Esophagus squamous epithelium (tissue), 5 donors: Measurements from ENCODE around the gene PDE9A. TPM values are rescaled to one million over a fixed set of nuclear protein-coding genes. Genes with fewer than 3 reads are reported as not detected.

Experiments
- DNase-seq: peaks from one replicate; lab custom pipeline; 2025; lab: John Stamatoyannopoulos, UW
- H3K27ac ChIP-seq, 4 donors: fragments of 200-600 bp; sonication (generic); one replicate each; pipeline ENCODE4 v1.5.1; 2016 to 2019; ENCODE audit warnings: mild to moderate bottlenecking in 1 of 4
- H3K27me3 ChIP-seq, 4 donors: fragments of 200-600 bp; sonication (generic); 1 replicate in 3 of 4; 2 replicates in 1 of 4; pipeline versions ENCODE4 v1.5.1 to v1.6.0; 2017 to 2021; ENCODE audit warnings: antibody characterized with exemption in 1 of 4
- H3K36me3 ChIP-seq, 3 donors: fragments of 200-600 bp; sonication (generic); one replicate each; pipeline ENCODE4 v1.5.1; 2016 to 2019
- H3K4me1 ChIP-seq, 3 donors: fragments of 200-600 bp; sonication (generic); one replicate each; pipeline ENCODE4 v1.5.1; 2017 to 2019
- H3K4me3 ChIP-seq, 4 donors: fragments of 200-600 bp; sonication (generic); 1 replicate in 3 of 4; 2 replicates in 1 of 4; pipeline ENCODE4 v1.5.1; 2016 to 2019; ENCODE audit warnings: mild to moderate bottlenecking in 2 of 4, moderate library complexity in 1 of 4
- H3K9me3 ChIP-seq, 3 donors: fragments of 200-600 bp; sonication (generic); one replicate each; pipeline ENCODE4 v1.5.1; 2016 to 2019
- CTCF ChIP-seq, 6 experiments: fragments of 450-650 bp in 4 of 6; fragments of 200-600 bp in 2 of 6; sonication (generic) in 2 of 6; IDR thresholded peaks; one replicate each; pipeline ENCODE4 v1.5.1; 2016 to 2019; ENCODE audit warnings: antibody characterized with exemption in 6 of 6, mild to moderate bottlenecking in 4 of 6, moderate library complexity in 4 of 6
- POLR2A ChIP-seq, 4 donors: fragments of 450-650 bp; IDR thresholded peaks; one replicate each; pipeline ENCODE4 v1.6.1; 2017; ENCODE audit warnings: antibody characterized with exemption in 4 of 4, mild to moderate bottlenecking in 4 of 4, moderate library complexity in 3 of 4
- WGBS, 2 donors: methylation state at CpG; one replicate each; pipeline ENCODE4 v1.1.5; 2018; 5-methylcytosine and 5-hydroxymethylcytosine counted together
- intact Hi-C: fragments of 100-400 bp; cut with DNase I; formaldehyde crosslinking; loops from one replicate; pipeline ENCODE4 v1.15.0; 2022
- total RNA-seq, 4 donors: library from RNA; depleted of rRNA; stranded (reverse); fragments of >200 nt; gene quantifications; one replicate each; pipeline ENCODE4 v1.1.0, GENCODE V29; 2016
- donor health status: DM: yes; HTN: yes; CAD: no.

PDE9A gene
- total RNA-seq, 4 donors from 2014 or later, result 0.61 to 2.9 (median 1.8) TPM

GRCh38 chr21:42645211-42646075 is 8.0 kb upstream of the PDE9A start:
- Histone ChIP-seq H3K36me3 (no peaks in the 10 kb centered on the region), H3K4me3 (no peak overlapping the region), H3K9me3 (no peaks in the 10 kb centered on the region), H3K4me1 (peaks cover 0 to 12% (median 9%) of the 10 kb centered on the region in 3 donors), H3K27ac (no peak overlapping the region), H3K27me3 (peaks cover 0 to 32% (median 0%) of the 10 kb centered on the region in 4 donors)
- no peak for TF ChIP-seq POLR2A (IDR thresholded peaks at IDR 0.05)
- TF ChIP-seq CTCF (IDR thresholded peaks at IDR 0.05), result no peak
- WGBS, 2 donors, result 63 to 72% methylated on average over 13 to 15 of the region's 28 CpGs
- DNase-seq, result no peak
- intact Hi-C loops, result no loop called here

GRCh38 chr21:42646076-42646825 is 7.2 kb upstream of the PDE9A start:
- Histone ChIP-seq H3K36me3 (no peaks in the 10 kb centered on the region), H3K9me3 (no peaks in the 10 kb centered on the region), H3K4me1 (peaks cover 0 to 4% (median under 1%) of the 10 kb centered on the region in 3 donors), H3K4me3 (no peak overlapping the region), H3K27ac (no peak overlapping the region), H3K27me3 (peaks cover 0 to 29% (median 0%) of the 10 kb centered on the region in 4 donors)
- intact Hi-C loops, result no loop called here
- no peak for DNase-seq
- 87 to 88% methylated on average over 14 of the region's 14 CpGs for WGBS, 2 donors
- TF ChIP-seq CTCF (IDR thresholded peaks at IDR 0.05), result no peak
- no peak for TF ChIP-seq POLR2A (IDR thresholded peaks at IDR 0.05)

- no peak for DNase-seq
- no peaks in the 10 kb centered on the region for H3K4me1 ChIP-seq
- H3K4me3 ChIP-seq, result no peak overlapping the region
- no peaks in the 10 kb centered on the region for H3K36me3 ChIP-seq
- peaks cover 0 to 27% (median 0%) of the 10 kb centered on the region in 4 donors for H3K27me3 ChIP-seq
- H3K27ac ChIP-seq, result no peak overlapping the region
- WGBS, 2 donors, result 84 to 92% methylated on average over 8 to 11 of the region's 14 CpGs
- no peak for TF ChIP-seq CTCF (IDR thresholded peaks at IDR 0.05)
- no peak for TF ChIP-seq POLR2A (IDR thresholded peaks at IDR 0.05)
- H3K9me3 ChIP-seq, result no peaks in the 10 kb centered on the region
- intact Hi-C loops, result no loop called here
Observed at GRCh38 chr21:42646836-42647235, 6.6 kb upstream of the PDE9A start.

- intact Hi-C loops, result no loop called here
- Histone ChIP-seq H3K4me3 (no peak overlapping the region), H3K27me3 (peaks cover 0 to 26% (median 0%) of the 10 kb centered on the region in 4 donors), H3K27ac (no peak overlapping the region), H3K9me3 (no peaks in the 10 kb centered on the region), H3K36me3 (no peaks in the 10 kb centered on the region), H3K4me1 (peaks cover 0 to 15% (median 5%) of the 10 kb centered on the region in 3 donors)
- TF ChIP-seq POLR2A (IDR thresholded peaks at IDR 0.05) (no peak), CTCF (IDR thresholded peaks at IDR 0.05) (no peak)
- DNase-seq, result no peak
- 87 to 92% methylated on average over 8 of the region's 8 CpGs for WGBS, 2 donors
Observed at GRCh38 chr21:42648606-42649005, 4.8 kb upstream of the PDE9A start.
